Parathyroid adenoma (tissue), 2 donors: ENCODE data around the gene ZSWIM9.

Experiments
- H2AFZ ChIP-seq: fragments of 300-600 bp; sonication (generic); one replicate; pipeline ENCODE4 v1.7.0; 2017; ENCODE audit warnings: antibody characterized with exemption, mild to moderate bottlenecking
- H3K27ac ChIP-seq: fragments of 300-600 bp; sonication (generic); one replicate; pipeline ENCODE4 v1.7.0; 2017
- H3K27me3 ChIP-seq: fragments of 300-600 bp; sonication (generic); one replicate; pipeline ENCODE4 v1.7.0; 2017; ENCODE audit warnings: low read length; ENCODE audit not compliant: control insufficient read depth, insufficient read depth
- H3K36me3 ChIP-seq: fragments of 300-600 bp; sonication (generic); one replicate; pipeline ENCODE4 v1.7.0; 2017; ENCODE audit warnings: low read length; ENCODE audit not compliant: control insufficient read depth, insufficient read depth
- H3K4me1 ChIP-seq: fragments of 300-600 bp; sonication (generic); one replicate; pipeline ENCODE4 v1.7.0; 2017; ENCODE audit warnings: control low read depth
- H3K4me2 ChIP-seq: fragments of 300-600 bp; sonication (generic); one replicate; pipeline ENCODE4 v1.7.0; 2017; ENCODE audit warnings: low read length
- H3K4me3 ChIP-seq: fragments of 300-600 bp; sonication (generic); one replicate; pipeline ENCODE4 v1.7.0; 2017; ENCODE audit warnings: low read depth, low read length
- H3K79me2 ChIP-seq: fragments of 300-600 bp; sonication (generic); one replicate; pipeline ENCODE4 v1.7.0; 2017; ENCODE audit warnings: control low read depth
- H3K9ac ChIP-seq: fragments of 300-600 bp; sonication (generic); one replicate; pipeline ENCODE4 v1.7.0; 2017; ENCODE audit warnings: mild to moderate bottlenecking
- H3K9me3 ChIP-seq: fragments of 300-600 bp; sonication (generic); one replicate; pipeline ENCODE4 v1.7.0; 2017; ENCODE audit warnings: low read length; ENCODE audit not compliant: control insufficient read depth
- CTCF ChIP-seq: fragments of 300-600 bp; sonication (generic); IDR thresholded peaks from one replicate; pipeline ENCODE4 v1.7.0; 2017; ENCODE audit warnings: antibody characterized with exemption, mild to moderate bottlenecking
- donor health status: primary hyperparathyroidism.

Gene ZSWIM9

GRCh38 chr19:48170817-48171347, 402 bp downstream of the ZSWIM9 start:
- no peak overlapping the region for H3K9ac ChIP-seq
- no peak for TF ChIP-seq CTCF
- H2AFZ ChIP-seq: peak overlapping the region; percentile 99
- peak overlapping the region; percentile 81 for H3K4me3 ChIP-seq
- no peaks in the 10 kb centered on the region for H3K9me3 ChIP-seq
- H3K4me1 ChIP-seq: no peaks in the 10 kb centered on the region
- H3K27me3 ChIP-seq: no peaks in the 10 kb centered on the region
- H3K27ac ChIP-seq: peak overlapping the region; percentile 91
- H3K36me3 ChIP-seq: no peaks in the 10 kb centered on the region
- H3K4me2 ChIP-seq: peak overlapping the region; percentile 99
- no peaks in the 10 kb centered on the region for H3K79me2 ChIP-seq

- H3K27me3 ChIP-seq: no peaks in the 10 kb centered on the region
- no peaks in the 10 kb centered on the region for H3K36me3 ChIP-seq
- H2AFZ ChIP-seq: no peak overlapping the region
- H3K4me1 ChIP-seq: no peaks in the 10 kb centered on the region
- no peak overlapping the region for H3K27ac ChIP-seq
- H3K4me2 ChIP-seq: no peak overlapping the region
- no peak for TF ChIP-seq CTCF
- H3K9ac ChIP-seq: no peak overlapping the region
- H3K79me2 ChIP-seq: no peaks in the 10 kb centered on the region
- no peaks in the 10 kb centered on the region for H3K9me3 ChIP-seq
- no peak overlapping the region for H3K4me3 ChIP-seq
Observed at GRCh38 chr19:48171710-48172109, 1.2 kb downstream of the ZSWIM9 start.

GRCh38 chr19:48174445-48175030, 4.1 kb downstream of the ZSWIM9 start:
- no peak overlapping the region for H2AFZ ChIP-seq
- H3K4me1 ChIP-seq: no peaks in the 10 kb centered on the region
- H3K4me3 ChIP-seq: no peak overlapping the region
- no peaks in the 10 kb centered on the region for H3K36me3 ChIP-seq
- H3K27me3 ChIP-seq: no peaks in the 10 kb centered on the region
- no peak overlapping the region for H3K4me2 ChIP-seq
- no peaks in the 10 kb centered on the region for H3K79me2 ChIP-seq
- no peak overlapping the region for H3K27ac ChIP-seq
- H3K9me3 ChIP-seq: no peaks in the 10 kb centered on the region
- no peak for TF ChIP-seq CTCF
- H3K9ac ChIP-seq: no peak overlapping the region

- Histone ChIP-seq H2AFZ (no peak overlapping the region), H3K4me1 (no peaks in the 10 kb centered on the region), H3K4me2 (no peak overlapping the region), H3K27me3 (no peaks in the 10 kb centered on the region), H3K4me3 (no peak overlapping the region), H3K9ac (no peak overlapping the region), H3K36me3 (no peaks in the 10 kb centered on the region), H3K79me2 (no peaks in the 10 kb centered on the region), H3K27ac (no peak overlapping the region), H3K9me3 (no peaks in the 10 kb centered on the region)
- no peak for TF ChIP-seq CTCF
Observed at GRCh38 chr19:48175578-48175977, 5.1 kb downstream of the ZSWIM9 start.

GRCh38 chr19:48176226-48176625, 5.7 kb downstream of the ZSWIM9 start:
- Histone ChIP-seq H3K9me3 (no peaks in the 10 kb centered on the region), H3K4me2 (no peak overlapping the region), H2AFZ (no peak overlapping the region), H3K9ac (no peak overlapping the region), H3K79me2 (no peaks in the 10 kb centered on the region), H3K36me3 (no peaks in the 10 kb centered on the region), H3K27ac (no peak overlapping the region), H3K27me3 (no peaks in the 10 kb centered on the region), H3K4me3 (no peak overlapping the region), H3K4me1 (no peaks in the 10 kb centered on the region)
- no peak for TF ChIP-seq CTCF
